IPS-NIHi7 (cell line): ENCODE data around the gene SLC52A1.
"Not testable (repeated sequence)": the region's sequence is repeated elsewhere in the genome, so short reads cannot be mapped to it uniquely, and the experiment has no call there.

Experiments
- DNase-seq: peaks from one replicate; pipeline ENCODE4 v3.0.0; 2012; ENCODE audit warnings: mixed read lengths; ENCODE audit errors: extremely low spot score

The SLC52A1 gene

GRCh38 chr17:5031365-5032082 lies 3.7 kb downstream of the SLC52A1 start:
- peak; percentile 86 for DNase-seq

DNA sequence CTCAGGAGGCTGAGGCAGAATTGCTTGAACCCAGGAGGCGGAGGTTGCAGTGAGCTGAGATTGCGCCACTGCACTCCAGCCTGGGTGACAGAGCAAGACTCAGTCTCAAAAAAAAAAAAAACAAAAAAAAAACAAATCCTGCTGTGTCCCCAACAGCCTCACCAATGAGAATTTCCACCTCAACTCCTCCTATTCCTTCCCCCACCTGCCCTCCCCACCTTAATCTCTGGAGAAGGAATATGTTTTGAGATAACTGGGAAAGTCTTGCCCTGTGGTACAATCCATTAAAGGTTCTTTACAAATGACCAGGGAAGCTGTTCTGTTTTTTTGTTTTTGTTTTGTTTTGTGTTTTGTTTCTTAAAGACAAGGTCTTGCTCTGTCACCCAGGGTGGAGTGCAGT lies 5.1 kb downstream of the SLC52A1 start:
- not testable (repeated sequence) for DNase-seq

- no peak for DNase-seq
These were observed 7.3 kb downstream of the SLC52A1 start for GRCh38 chr17:5027916-5028315.

DNA sequence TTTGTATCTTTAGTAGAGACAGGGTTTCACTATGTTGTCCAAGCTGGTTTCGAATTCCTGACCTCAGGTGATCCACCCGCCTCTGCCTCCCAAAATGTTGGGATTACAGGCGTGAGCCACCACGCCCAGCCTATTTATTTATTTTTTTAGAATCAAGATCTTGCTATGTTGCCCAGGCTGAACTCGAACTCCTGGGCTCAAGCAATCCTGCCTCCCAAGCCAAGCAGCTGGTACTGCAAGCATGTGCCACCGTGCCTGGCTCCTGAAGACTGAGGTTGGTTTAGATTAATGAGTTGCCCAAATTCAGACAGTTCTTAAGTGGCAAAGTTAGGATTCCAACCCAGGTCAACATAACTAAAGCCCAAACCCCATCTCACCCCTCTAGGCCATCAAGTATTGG lies 7.9 kb downstream of the SLC52A1 start:
- DNase-seq, result no peak

DNA sequence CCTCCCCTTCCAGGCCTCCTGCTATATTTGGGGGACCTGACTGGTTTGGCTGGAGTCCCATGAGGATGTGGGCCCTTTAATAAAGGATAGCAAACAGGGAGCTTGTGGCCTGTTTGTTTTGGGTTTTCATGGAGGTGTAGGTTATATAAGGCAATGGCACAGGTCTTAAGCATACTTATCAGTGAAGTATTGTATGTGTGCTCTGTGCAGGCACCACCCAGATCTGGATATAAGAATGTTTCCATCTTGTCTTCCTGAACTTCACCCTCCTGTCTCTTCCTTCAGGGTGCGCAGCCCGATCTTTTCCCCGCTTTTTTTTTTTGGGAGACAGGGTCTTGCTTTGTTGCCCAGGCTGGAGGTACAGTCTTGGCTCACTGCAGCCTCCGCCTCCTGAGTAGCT lies 10.6 kb downstream of the SLC52A1 start:
- no peak for DNase-seq

DNA sequence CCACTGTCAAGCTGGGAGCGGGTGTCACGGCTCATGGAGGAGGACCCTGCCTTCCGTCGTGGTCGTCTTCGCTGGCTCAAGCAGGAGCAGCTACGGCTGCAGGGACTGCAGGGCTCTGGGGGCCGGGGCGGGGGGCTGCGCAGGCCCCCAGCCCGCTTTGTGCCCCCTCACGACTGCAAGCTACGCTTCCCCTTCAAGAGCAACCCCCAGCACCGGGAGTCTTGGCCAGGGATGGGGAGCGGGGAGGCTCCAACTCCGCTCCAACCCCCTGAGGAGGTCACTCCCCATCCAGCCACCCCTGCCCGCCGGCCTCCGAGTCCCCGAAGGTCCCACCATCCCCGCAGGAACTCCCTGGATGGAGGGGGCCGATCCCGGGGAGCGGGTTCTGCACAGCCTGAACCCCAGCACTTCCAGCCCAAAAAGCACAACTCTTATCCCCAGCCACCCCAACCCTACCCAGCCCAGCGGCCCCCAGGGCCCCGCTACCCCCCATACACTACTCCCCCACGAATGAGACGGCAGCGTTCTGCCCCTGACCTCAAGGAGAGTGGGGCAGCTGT lies 11.6 kb downstream of the SLC52A1 start:
- DNase-seq, result no peak

DNA sequence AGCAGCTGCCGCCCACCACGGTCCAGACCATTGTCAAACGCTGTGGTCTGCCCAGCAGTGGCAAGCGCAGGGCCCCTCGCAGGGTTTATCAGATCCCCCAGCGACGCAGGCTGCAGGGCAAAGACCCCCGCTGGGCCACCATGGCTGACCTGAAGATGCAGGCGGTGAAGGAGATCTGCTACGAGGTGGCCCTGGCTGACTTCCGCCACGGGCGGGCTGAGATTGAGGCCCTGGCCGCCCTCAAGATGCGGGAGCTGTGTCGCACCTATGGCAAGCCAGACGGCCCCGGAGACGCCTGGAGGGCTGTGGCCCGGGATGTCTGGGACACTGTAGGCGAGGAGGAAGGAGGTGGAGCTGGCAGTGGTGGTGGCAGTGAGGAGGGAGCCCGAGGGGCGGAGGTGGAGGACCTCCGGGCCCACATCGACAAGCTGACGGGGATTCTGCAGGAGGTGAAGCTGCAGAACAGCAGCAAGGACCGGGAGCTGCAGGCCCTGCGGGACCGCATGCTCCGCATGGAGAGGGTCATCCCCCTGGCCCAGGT lies 13.0 kb downstream of the SLC52A1 start:
- DNase-seq, result no peak

DNA sequence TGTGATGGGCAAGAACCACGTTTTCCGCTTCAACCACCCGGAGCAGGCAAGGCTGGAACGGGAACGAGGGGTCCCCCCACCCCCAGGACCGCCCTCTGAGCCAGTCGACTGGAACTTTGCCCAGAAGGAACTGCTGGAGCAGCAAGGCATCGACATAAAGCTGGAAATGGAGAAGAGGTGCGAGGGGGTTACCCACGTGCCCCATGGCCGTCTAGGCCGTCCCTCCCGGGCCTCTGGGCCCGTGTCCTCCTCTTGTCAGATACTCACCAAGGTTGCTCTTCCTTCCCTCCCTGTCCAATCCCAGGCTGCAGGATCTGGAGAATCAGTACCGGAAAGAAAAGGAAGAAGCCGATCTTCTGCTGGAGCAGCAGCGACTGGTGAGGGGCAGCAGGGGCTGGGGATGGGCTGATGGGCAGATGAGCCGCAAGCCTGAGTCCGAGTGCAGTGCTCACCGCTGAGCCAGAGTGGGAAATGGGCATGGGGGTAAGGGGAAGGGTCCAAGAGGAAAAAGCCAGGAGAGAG lies 14.7 kb downstream of the SLC52A1 start:
- no peak for DNase-seq

DNA sequence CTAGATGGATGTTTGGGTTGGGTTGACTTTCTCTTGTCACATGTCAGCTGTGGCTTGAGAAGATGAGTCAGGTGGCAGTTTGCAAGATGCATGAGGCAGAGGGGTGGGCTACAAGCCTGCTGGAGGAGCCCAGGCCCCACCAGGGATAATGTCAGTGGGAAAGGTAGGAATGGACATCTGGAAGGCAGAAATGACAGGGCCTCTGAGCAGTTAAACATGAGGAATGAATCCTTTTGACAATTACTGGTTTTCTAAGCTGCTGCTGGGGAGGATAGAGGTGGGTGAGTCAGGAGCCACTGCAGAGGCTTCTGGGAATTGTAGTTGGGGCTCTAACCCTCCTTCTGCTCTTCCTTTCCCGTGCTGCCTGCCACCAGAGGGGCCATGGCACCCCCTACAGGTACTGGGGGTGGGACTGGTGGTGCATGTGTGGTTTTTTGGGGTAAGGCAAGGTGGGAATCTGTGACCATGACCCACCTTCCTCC lies 15.7 kb downstream of the SLC52A1 start:
- peak; percentile 63 for DNase-seq

- no peak for DNase-seq
These were observed 20.9 kb downstream of the SLC52A1 start for GRCh38 chr17:5014357-5014756.

DNA sequence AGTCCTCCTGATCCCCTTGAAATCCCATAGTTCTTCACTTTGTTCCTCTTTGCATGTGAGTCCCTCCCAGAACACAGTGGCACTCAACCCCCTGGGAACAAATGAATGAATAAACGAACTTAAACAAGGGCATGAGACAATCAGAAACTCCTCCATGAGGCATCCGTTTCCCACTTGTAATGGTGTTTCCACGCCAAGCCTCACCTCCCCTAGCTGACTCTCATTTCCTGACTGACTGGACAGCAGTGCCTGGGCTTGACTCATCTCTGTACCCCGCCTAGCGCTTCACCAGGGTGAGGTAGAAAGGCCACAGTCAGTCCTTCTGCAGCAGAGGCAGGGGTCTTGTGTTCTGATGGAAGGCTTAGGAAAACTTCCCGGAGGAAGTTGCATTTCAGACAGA lies 23.3 kb downstream of the SLC52A1 start:
- no peak for DNase-seq

- DNase-seq, result no peak
These were observed 31.9 kb downstream of the SLC52A1 start for GRCh38 chr17:5003214-5003867.

DNA sequence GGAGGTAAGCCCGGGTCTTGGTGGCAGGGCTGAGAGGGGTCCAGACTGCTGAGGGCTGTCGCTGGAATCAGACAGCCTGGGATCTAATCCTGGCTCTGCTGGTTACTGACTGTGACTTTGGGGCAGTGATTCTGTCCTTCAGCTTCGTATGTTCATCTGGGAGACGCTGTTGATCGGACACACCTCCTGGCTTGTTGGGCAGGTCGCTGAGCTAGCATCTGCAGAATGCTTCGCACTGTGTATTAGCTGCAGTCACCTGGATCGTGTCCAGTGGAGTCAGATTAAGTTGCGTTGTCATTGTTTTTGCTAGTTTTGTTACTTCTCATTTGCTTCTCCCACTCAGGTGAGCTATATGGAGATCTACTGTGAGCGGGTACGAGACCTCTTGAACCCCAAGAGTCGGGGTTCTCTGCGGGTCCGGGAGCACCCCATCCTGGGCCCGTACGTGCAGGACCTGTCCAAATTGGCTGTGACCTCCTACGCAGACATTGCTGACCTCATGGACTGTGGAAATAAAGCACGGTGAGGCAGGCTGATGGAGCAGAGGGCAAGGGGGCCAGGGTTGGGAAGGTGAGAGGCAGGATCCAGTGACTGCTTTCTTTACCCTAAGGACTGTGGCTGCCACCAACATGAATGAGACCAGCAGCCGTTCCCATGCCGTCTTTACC lies 33.0 kb downstream of the SLC52A1 start:
- DNase-seq, result no peak

DNA sequence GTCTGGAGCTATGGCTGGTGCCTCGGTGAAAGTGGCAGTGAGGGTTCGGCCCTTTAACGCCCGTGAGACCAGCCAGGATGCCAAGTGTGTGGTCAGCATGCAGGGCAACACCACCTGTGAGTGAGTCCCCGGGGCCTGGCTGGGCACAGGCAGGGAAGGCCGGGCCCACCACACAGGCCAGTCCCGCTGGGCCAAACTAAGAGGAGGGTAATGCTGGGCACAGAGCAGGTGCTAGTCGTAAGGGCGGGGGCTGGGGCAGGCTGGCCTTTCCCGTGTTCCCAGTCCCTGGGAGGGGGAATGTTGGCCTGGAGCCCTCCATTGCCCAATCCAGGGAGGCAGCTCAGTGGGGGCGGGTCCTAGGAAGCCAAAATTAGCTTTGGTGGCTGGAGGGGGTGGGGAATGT lies 35.0 kb downstream of the SLC52A1 start:
- DNase-seq, result no peak

GRCh38 chr17:4999430-5000093 lies 35.7 kb downstream of the SLC52A1 start:
- no peak for DNase-seq

DNA sequence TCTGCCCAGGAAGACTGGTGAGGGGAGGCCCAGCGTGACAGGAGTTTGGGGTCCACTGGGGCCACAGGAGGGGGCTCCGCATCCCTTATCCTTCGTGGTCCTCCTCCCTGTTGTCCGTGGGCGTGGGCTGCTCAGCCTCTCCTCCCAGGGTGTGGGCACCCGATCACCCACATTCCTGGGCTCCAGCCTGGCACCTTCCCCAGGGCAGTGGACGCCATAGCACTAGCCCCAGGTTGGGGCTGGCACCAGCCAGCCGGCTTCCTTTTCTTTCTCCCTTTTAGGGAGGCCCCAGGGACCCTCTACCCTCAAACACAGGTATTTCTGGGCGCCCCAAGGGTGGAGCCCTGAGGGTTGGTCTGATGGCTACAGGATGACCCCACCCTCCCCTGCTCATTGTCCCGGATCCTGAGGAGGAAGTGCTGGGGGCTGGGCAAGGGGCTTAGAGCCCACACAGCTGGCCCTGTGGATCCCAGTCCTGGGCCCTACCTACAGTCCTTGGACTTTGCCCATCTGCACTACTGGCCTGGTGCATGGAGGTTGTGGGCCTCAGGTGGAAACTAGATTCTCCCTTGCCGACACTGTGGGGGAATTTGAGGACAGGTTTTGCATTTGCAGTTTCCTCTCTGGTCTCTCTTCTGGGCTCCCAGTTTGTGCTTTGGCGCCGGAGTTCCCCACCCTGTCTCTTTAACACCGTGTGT lies 36.3 kb downstream of the SLC52A1 start:
- peak; percentile 61 for DNase-seq

GRCh38 chr17:4998027-4998731 lies 37.0 kb downstream of the SLC52A1 start:
- DNase-seq, result peak; percentile 79

GRCh38 chr17:4997302-4998026 lies 37.8 kb downstream of the SLC52A1 start, which contains the start of the genes INCA1 and KIF1C:
TSS of gene INCA1 (minus strand) at chr17:4997522. CDS start at chr17:4994437, 3,085 bp downstream.
TSS of gene KIF1C (plus strand) at chr17:4997950. CDS start at chr17:5000247, 2,297 bp downstream.
- DNase-seq, result peak; percentile 99

GRCh38 chr17:4994081-4994595 lies 41.1 kb downstream of the SLC52A1 start:
- no peak for DNase-seq
